ENCODE results near the gene SREBF1.

- TF ChIP-seq NFRKB (IDR thresholded peaks at IDR 0.05) (no peak), FOXA1 (IDR thresholded peaks at IDR 0.05) (no peak), FOXM1 (IDR thresholded peaks at IDR 0.05; ENCODE audit: borderline replicate concordance) (0 out of 2 replicates have a peak, but pooled peaks have one; percentile 18), SUZ12 (IDR thresholded peaks at IDR 0.05) (no peak)
Measured at GRCh38 chr17:17783116-17783824, 53.5 kb downstream of the SREBF1 start.
